ELR (cell line): ENCODE measurements around the gene SAMD8.

Source experiments
- DNase-seq: peaks from one replicate; pipeline ENCODE4 v3.0.0-alpha.2; 2015; ENCODE audit warnings: low read depth

Gene SAMD8

GRCh38 chr10:75223507-75223906 is 112.1 kb downstream of the SAMD8 start:
- no peak for DNase-seq

- no peak for DNase-seq
Observed at GRCh38 chr10:75226095-75226494, 114.6 kb downstream of the SAMD8 start.

GRCh38 chr10:75226656-75227055 is 115.2 kb downstream of the SAMD8 start:
- DNase-seq = no peak

- DNase-seq = no peak
Observed at GRCh38 chr10:75228278-75228677, 116.8 kb downstream of the SAMD8 start.

- no peak for DNase-seq
Observed at GRCh38 chr10:75228834-75229233, 117.4 kb downstream of the SAMD8 start.

- peak; percentile 69 for DNase-seq
Observed at GRCh38 chr10:75229971-75230370, 118.5 kb downstream of the SAMD8 start.

GRCh38 chr10:75230600-75231038 is 119.2 kb downstream of the SAMD8 start:
- DNase-seq = peak; percentile 91
